AG04450 (cell line): Measurements from ENCODE around the gene C2. TPM values are rescaled to one million over a fixed set of nuclear protein-coding genes. Genes with fewer than 3 reads are reported as not detected.
"Not testable (repeated sequence)": the region's sequence is repeated elsewhere in the genome, so short reads cannot be mapped to it uniquely, and the experiment has no call there.

Source experiments
- CTCF ChIA-PET: fragments of 300-600, 350-600 bp; formaldehyde crosslinking; extraction: SDS; loops from one replicate; lab custom pipeline; 2022; ENCODE audit warnings: antibody characterized with exemption, inconsistent platforms; lab: Charles Lee
- POLR2A ChIA-PET: fragments of 350-600 bp; formaldehyde crosslinking; extraction: SDS; loops from one replicate; lab custom pipeline; 2021; ENCODE audit warnings: antibody characterized with exemption, inconsistent platforms; lab: Yijun Ruan, JAX
- DNase-seq: peaks from one replicate; pipeline ENCODE4 v3.0.0-alpha.2; 2011; ENCODE audit warnings: low read depth, low spot score
- H3K27ac ChIP-seq: one replicate; pipeline ENCODE4 v1.5.1; 2012; ENCODE audit warnings: low read depth, low read length, control low read depth
- H3K27me3 ChIP-seq: one replicate; pipeline ENCODE4 v1.6.0; 2012; ENCODE audit warnings: low read length; ENCODE audit not compliant: control insufficient read depth, insufficient read depth
- H3K4me3 ChIP-seq: 2 replicates; pipeline ENCODE4 v1.5.1; 2011; ENCODE audit warnings: mild to moderate bottlenecking, low read depth, low read length, control low read depth
- H3K9me3 ChIP-seq: 2 replicates; pipeline ENCODE4 v1.5.1; 2012; ENCODE audit warnings: low read length; ENCODE audit not compliant: control insufficient read depth, insufficient read depth
- polyA plus RNA-seq: library from polyadenylated mRNA; depleted of rRNA; stranded (reverse); fragments of >200 nt; gene quantifications from 2 replicates; pipeline ENCODE4 v1.2.3, GENCODE V29; 2011
- TF ChIP-seq, protein P1 (sequence below): IDR thresholded peaks from 2 replicates; pipeline ENCODE4 v1.5.1; 2011; ENCODE audit warnings: low read depth, low read length, control low read depth, inconsistent platforms

Gene C2
- polyA plus RNA-seq, 1 experiment = 1.9 TPM

GRCh38 chr6:31930962-31931361, 3.4 kb downstream of the C2 start:
- Histone ChIP-seq H3K27me3 (peaks cover 1% of the 10 kb centered on the region), H3K4me3 (no peak overlapping the region), H3K9me3 (no peaks in the 10 kb centered on the region; the same call in 1 of the 2 replicates), H3K27ac (no peak overlapping the region)
- CTCF ChIA-PET = interaction anchor here (1.1 to 1.3 kb wide), 2 partner anchors 8 to 21 kb away, joined by 4 to 7 read pairs; no protein-coding TSS in a partner anchor
- POLR2A ChIA-PET = no interaction called here
- TF ChIP-seq, protein P1, sequence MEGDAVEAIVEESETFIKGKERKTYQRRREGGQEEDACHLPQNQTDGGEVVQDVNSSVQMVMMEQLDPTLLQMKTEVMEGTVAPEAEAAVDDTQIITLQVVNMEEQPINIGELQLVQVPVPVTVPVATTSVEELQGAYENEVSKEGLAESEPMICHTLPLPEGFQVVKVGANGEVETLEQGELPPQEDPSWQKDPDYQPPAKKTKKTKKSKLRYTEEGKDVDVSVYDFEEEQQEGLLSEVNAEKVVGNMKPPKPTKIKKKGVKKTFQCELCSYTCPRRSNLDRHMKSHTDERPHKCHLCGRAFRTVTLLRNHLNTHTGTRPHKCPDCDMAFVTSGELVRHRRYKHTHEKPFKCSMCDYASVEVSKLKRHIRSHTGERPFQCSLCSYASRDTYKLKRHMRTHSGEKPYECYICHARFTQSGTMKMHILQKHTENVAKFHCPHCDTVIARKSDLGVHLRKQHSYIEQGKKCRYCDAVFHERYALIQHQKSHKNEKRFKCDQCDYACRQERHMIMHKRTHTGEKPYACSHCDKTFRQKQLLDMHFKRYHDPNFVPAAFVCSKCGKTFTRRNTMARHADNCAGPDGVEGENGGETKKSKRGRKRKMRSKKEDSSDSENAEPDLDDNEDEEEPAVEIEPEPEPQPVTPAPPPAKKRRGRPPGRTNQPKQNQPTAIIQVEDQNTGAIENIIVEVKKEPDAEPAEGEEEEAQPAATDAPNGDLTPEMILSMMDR = no peak
- no peak for DNase-seq

DNA sequence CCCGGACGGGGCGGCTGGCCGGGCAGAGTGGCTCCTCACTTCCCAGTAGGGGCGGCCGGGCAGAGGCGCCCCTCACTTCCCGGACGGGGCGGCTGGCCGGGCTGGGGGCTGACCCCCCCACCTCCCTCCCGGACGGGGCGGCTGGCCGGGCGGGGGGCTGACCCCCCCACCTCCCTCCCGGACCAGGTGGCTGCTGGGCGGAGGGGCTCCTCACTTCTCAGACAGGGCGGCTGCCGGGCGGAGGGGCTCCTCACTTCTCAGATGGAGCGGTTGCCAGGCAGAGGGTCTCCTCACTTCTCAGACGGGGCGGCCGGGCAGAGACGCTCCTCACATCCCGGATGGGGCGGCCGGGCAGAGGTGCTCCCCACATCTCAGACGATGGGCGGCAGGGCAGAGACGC, 4.6 kb downstream of the C2 start:
- DNase-seq, CTCF ChIA-PET, POLR2A ChIA-PET, H3K4me3 ChIP-seq, H3K9me3 ChIP-seq, H3K27ac ChIP-seq, H3K27me3 ChIP-seq: not testable (repeated sequence)

- no peak for DNase-seq
- no peak overlapping the region for H3K4me3 ChIP-seq
- no peaks in the 10 kb centered on the region for H3K9me3 ChIP-seq
- no peaks in the 10 kb centered on the region for H3K27me3 ChIP-seq
- ChIA-PET CTCF (no interaction called here), POLR2A (no interaction called here)
- H3K27ac ChIP-seq = no peak overlapping the region
- TF ChIP-seq, protein P1 = no peak
These were observed 6.0 kb downstream of the C2 start for GRCh38 chr6:31933537-31933936.

DNA sequence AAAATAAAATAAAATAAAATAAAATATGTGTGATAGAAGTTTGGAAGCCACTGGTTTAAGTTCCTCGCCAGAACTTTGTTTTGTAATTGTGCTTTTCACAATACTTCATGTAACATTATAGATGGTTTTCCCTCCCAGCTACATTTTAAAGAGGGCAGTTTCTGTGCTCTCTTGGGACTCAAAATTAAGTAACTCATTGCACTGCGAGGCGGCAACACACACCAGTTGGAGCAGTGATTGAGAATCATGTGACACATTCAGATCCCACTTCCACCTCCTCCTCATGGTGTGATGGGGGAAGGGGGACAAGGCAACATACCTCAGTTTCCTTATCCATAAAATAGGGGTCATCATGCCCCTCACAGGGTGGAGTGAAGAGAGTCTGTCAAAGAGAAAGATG, 7.5 kb downstream of the C2 start:
- Histone ChIP-seq H3K27me3 (no peaks in the 10 kb centered on the region), H3K4me3 (no peak overlapping the region), H3K27ac (no peak overlapping the region), H3K9me3 (no peaks in the 10 kb centered on the region)
- TF ChIP-seq, protein P1 = no peak
- ChIA-PET CTCF (no interaction called here), POLR2A (no interaction called here)
- DNase-seq = no peak

DNA sequence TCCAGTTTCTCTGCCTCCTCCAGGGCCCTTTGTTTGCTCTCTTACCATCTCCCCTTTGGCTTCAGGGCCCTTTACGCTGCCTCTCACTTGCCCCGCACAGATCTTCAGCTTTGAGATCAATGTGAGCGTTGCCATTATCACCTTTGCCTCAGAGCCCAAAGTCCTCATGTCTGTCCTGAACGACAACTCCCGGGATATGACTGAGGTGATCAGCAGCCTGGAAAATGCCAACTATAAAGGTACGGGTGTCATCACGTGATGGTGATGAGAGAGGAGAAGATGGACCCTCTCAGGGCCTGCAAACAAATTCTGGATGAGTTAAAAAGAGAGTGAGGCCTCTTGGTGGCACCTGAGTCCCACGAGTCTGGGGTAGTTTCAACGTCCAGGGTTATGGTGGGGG, 8.3 kb downstream of the C2 start:
- Histone ChIP-seq H3K27me3 (no peaks in the 10 kb centered on the region), H3K27ac (no peak overlapping the region), H3K9me3 (no peaks in the 10 kb centered on the region), H3K4me3 (no peak overlapping the region)
- DNase-seq = no peak
- POLR2A ChIA-PET = no interaction called here
- TF ChIP-seq, protein P1 = no peak
- CTCF ChIA-PET = no interaction called here
